GM08714 (cell line): ENCODE results near the gene NCOA4.

Experiments used
- H3K4me3 ChIP-seq: fragments of 200-500 bp; sonication (Bioruptor generic); 2 replicates; pipeline ENCODE4 v1.5.1; 2014; ENCODE audit warnings: mild to moderate bottlenecking, low read length, inconsistent platforms
- ZNF274 ChIP-seq: IDR thresholded peaks from 2 replicates; pipeline ENCODE4 v1.6.1; 2012; ENCODE audit warnings: mild to moderate bottlenecking, low read depth, low read length

NCOA4 gene

GRCh38 chr10:46030091-46030937 is at the start of gene NCOA4:
Gene NCOA4, minus strand, starts transcription at chr10:46030623. Its CDS starts 13,943 bp downstream, at chr10:46016680.
- TF ChIP-seq ZNF274 = no peak

GRCh38 chr10:46079831-46080585 is 49.6 kb upstream of the NCOA4 start:
- no peak overlapping the region for H3K4me3 ChIP-seq
- TF ChIP-seq ZNF274 = no peak

More at GRCh38 chr10:46030091-46030937, at the start of gene NCOA4:
- H3K4me3 ChIP-seq = peak within 1 kb of the TSS; percentile 94

- no peak for TF ChIP-seq ZNF274
Observed at GRCh38 chr10:46077731-46078413, 47.4 kb upstream of the NCOA4 start.

GRCh38 chr10:46077141-46077554 is 46.7 kb upstream of the NCOA4 start:
- no peak for TF ChIP-seq ZNF274
- H3K4me3 ChIP-seq = no peak overlapping the region

More at GRCh38 chr10:46077731-46078413, 47.4 kb upstream of the NCOA4 start:
- no peak overlapping the region for H3K4me3 ChIP-seq

GRCh38 chr10:46075869-46076268 is 45.4 kb upstream of the NCOA4 start:
- no peak overlapping the region for H3K4me3 ChIP-seq
- TF ChIP-seq ZNF274 = no peak

- no peak for TF ChIP-seq ZNF274
- no peak overlapping the region for H3K4me3 ChIP-seq
Observed at GRCh38 chr10:46074196-46074946, 43.9 kb upstream of the NCOA4 start.

- TF ChIP-seq ZNF274 = no peak
- no peak overlapping the region for H3K4me3 ChIP-seq
Observed at GRCh38 chr10:46073564-46073963, 43.1 kb upstream of the NCOA4 start.

- no peak for TF ChIP-seq ZNF274
- no peak overlapping the region for H3K4me3 ChIP-seq
Observed at GRCh38 chr10:46070749-46071148, 40.3 kb upstream of the NCOA4 start.

GRCh38 chr10:46069771-46070463 is 39.5 kb upstream of the NCOA4 start:
- H3K4me3 ChIP-seq = no peak overlapping the region
- TF ChIP-seq ZNF274 = no peak

- no peak for TF ChIP-seq ZNF274
- H3K4me3 ChIP-seq = no peak overlapping the region
Observed at GRCh38 chr10:46068905-46069304, 38.5 kb upstream of the NCOA4 start.

- TF ChIP-seq ZNF274 = no peak
- H3K4me3 ChIP-seq = no peak overlapping the region
Observed at GRCh38 chr10:46068117-46068516, 37.7 kb upstream of the NCOA4 start.

GRCh38 chr10:46064269-46064817 is 33.9 kb upstream of the NCOA4 start:
- no peak for TF ChIP-seq ZNF274
- no peak overlapping the region for H3K4me3 ChIP-seq
